Activated CD8-positive, alpha-beta memory T cell treated with anti-CD3 and anti-CD28 coated beads, Interleukin-2, amount 50 U/mL, for 24 hours (primary cell): ENCODE data around the gene KIF1A.

ENCODE experiments used
- DNase-seq: peaks from one replicate; pipeline ENCODE4 v3.0.0-alpha.2; 2020; ENCODE audit errors: extremely low read depth

KIF1A gene

GRCh38 chr2:240735476-240735875, 84.5 kb downstream of the KIF1A start:
- DNase-seq, result no peak

GRCh38 chr2:240734756-240735155, 85.3 kb downstream of the KIF1A start:
- no peak for DNase-seq

- no peak for DNase-seq
Observed at GRCh38 chr2:240733803-240734495, 86.1 kb downstream of the KIF1A start.

- DNase-seq, result no peak
Observed at GRCh38 chr2:240732911-240733622, 87.0 kb downstream of the KIF1A start.

- DNase-seq, result no peak
Observed at GRCh38 chr2:240732184-240732583, 87.8 kb downstream of the KIF1A start.

- no peak for DNase-seq
Observed at GRCh38 chr2:240731178-240731545, 88.9 kb downstream of the KIF1A start.

GRCh38 chr2:240730501-240731177, 89.4 kb downstream of the KIF1A start:
- no peak for DNase-seq

- DNase-seq, result no peak
Observed at GRCh38 chr2:240728827-240729226, 91.2 kb downstream of the KIF1A start.

GRCh38 chr2:240728361-240728760, 91.7 kb downstream of the KIF1A start:
- no peak for DNase-seq

- no peak for DNase-seq
Observed at GRCh38 chr2:240727913-240728312, 92.1 kb downstream of the KIF1A start.

- no peak for DNase-seq
Observed at GRCh38 chr2:240727439-240727838, 92.6 kb downstream of the KIF1A start.

GRCh38 chr2:240726876-240727275, 93.1 kb downstream of the KIF1A start:
- DNase-seq, result no peak

GRCh38 chr2:240725671-240726070, 94.3 kb downstream of the KIF1A start:
- no peak for DNase-seq

- DNase-seq, result no peak
Observed at GRCh38 chr2:240725266-240725665, 94.8 kb downstream of the KIF1A start.

GRCh38 chr2:240724431-240724830, 95.6 kb downstream of the KIF1A start:
- DNase-seq, result no peak

- no peak for DNase-seq
Observed at GRCh38 chr2:240723851-240724250, 96.2 kb downstream of the KIF1A start.

- no peak for DNase-seq
Observed at GRCh38 chr2:240722796-240723735, 97.0 kb downstream of the KIF1A start.

GRCh38 chr2:240722376-240722775, 97.6 kb downstream of the KIF1A start:
- DNase-seq, result no peak

GRCh38 chr2:240721596-240722180, 98.3 kb downstream of the KIF1A start:
- no peak for DNase-seq

- no peak for DNase-seq
Observed at GRCh38 chr2:240720686-240721595, 99.1 kb downstream of the KIF1A start.
